Measurements from ENCODE around the gene VSTM2B.

- TF ChIP-seq, protein P1, sequence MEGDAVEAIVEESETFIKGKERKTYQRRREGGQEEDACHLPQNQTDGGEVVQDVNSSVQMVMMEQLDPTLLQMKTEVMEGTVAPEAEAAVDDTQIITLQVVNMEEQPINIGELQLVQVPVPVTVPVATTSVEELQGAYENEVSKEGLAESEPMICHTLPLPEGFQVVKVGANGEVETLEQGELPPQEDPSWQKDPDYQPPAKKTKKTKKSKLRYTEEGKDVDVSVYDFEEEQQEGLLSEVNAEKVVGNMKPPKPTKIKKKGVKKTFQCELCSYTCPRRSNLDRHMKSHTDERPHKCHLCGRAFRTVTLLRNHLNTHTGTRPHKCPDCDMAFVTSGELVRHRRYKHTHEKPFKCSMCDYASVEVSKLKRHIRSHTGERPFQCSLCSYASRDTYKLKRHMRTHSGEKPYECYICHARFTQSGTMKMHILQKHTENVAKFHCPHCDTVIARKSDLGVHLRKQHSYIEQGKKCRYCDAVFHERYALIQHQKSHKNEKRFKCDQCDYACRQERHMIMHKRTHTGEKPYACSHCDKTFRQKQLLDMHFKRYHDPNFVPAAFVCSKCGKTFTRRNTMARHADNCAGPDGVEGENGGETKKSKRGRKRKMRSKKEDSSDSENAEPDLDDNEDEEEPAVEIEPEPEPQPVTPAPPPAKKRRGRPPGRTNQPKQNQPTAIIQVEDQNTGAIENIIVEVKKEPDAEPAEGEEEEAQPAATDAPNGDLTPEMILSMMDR (IDR thresholded peaks at IDR 0.05): no peak
- TF ChIP-seq EZH2 (IDR thresholded peaks at IDR 0.05) (no peak), EZH2phosphoT487 (IDR thresholded peaks at IDR 0.05) (no peak)
These were observed 87.2 kb downstream of the VSTM2B start for GRCh38 chr19:29612801-29613595.
